ENCODE measurements around the gene OR10AD1. TPM values are rescaled to one million over a fixed set of nuclear protein-coding genes. Genes with fewer than 3 reads are reported as not detected.
"Not testable (repeated sequence)": the region's sequence is repeated elsewhere in the genome, so short reads cannot be mapped to it uniquely, and the experiment has no call there.

OR10AD1 gene
- total RNA-seq, 1 experiment from 2014 or later = not detected

- TF ChIP-seq ARID4B (CRISPR knock-in tag; IDR thresholded peaks at IDR 0.05; ENCODE audit: borderline replicate concordance) = no peak
- no peak for TF ChIP-seq ZMAT4 (CRISPR knock-in tag; IDR thresholded peaks at IDR 0.05)
Observed at GRCh38 chr12:48156652-48157017, 46.5 kb downstream of the OR10AD1 start (continued).

GRCh38 chr12:48155786-48156185 is 47.3 kb downstream of the OR10AD1 start:
- ATAC-seq; H3K9me3 Mint-ChIP-seq; DNase-seq (ENCODE audit: low spot score); H3K27ac Mint-ChIP-seq; H3K36me3 Mint-ChIP-seq; H3K27me3 Mint-ChIP-seq (ENCODE audit: low read depth); H3K4me3 Mint-ChIP-seq; CTCF ChIA-PET: not testable (repeated sequence)
- H3K4me1 Mint-ChIP-seq = peaks cover 14% of the 10 kb centered on the region
- POLR2A ChIA-PET = interaction anchor here (1.4 kb wide), 1 partner anchor 13 kb away, joined by 5 read pairs; no protein-coding TSS in a partner anchor

Other genes starting within 250 kb of the OR10AD1 start
- gene TMEM106C, start 239.7 kb downstream of the OR10AD1 start, total RNA-seq (2021) = 48.3 to 50.8 TPM (median 49.1 TPM) in 3 replicates
- gene COL2A1, start 198.8 kb downstream of the OR10AD1 start, total RNA-seq (2021) = 18.2 to 24.3 TPM (median 20.9 TPM) in 3 replicates
- gene SENP1, start 97.2 kb downstream of the OR10AD1 start, total RNA-seq (2021) = 20.4 to 23.3 TPM (median 21.3 TPM) in 3 replicates
- 99.3 to 109 TPM (median 108 TPM) in 3 replicates for gene PFKM, start 83.9 kb downstream of the OR10AD1 start, total RNA-seq (2021)
- gene ASB8, start 45.8 kb downstream of the OR10AD1 start, total RNA-seq (2021) = 7.4 to 11.3 TPM (median 8.8 TPM) in 3 replicates
- gene CCDC184, start 19.6 kb downstream of the OR10AD1 start, total RNA-seq (2021) = 1.4 to 1.6 TPM (median 1.5 TPM) in 3 replicates
- 6.9 to 8.3 TPM (median 7.8 TPM) in 3 replicates for gene ZNF641, start 147.6 kb upstream of the OR10AD1 start, total RNA-seq (2021)

Measured in WTC11 (cell line).